GM19043 (cell line): ENCODE results near the gene MYCN.
"Not testable (repeated sequence)": the region's sequence is repeated elsewhere in the genome, so short reads cannot be mapped to it uniquely, and the experiment has no call there.

Experiments
- ATAC-seq: cut with Tn5 transposase; IDR thresholded peaks from one replicate; pipeline ENCODE4 v1.9.1; 2021; ENCODE audit warnings: low read depth; ENCODE audit not compliant: unreplicated experiment

Gene MYCN

GRCh38 chr2:15939854-15940660 lies at the start of gene MYCN:
Gene MYCN (plus strand): TSS chr2:15940550. CDS start chr2:15942065, 1,515 bp downstream.
- ATAC-seq = no peak

- no peak for ATAC-seq
Observed at GRCh38 chr2:15890936-15891905, 49.1 kb upstream of the MYCN start.

GRCh38 chr2:15892151-15892880 lies 48.0 kb upstream of the MYCN start:
- no peak for ATAC-seq

- no peak for ATAC-seq
Observed at GRCh38 chr2:15893085-15893484, 47.3 kb upstream of the MYCN start.

DNA sequence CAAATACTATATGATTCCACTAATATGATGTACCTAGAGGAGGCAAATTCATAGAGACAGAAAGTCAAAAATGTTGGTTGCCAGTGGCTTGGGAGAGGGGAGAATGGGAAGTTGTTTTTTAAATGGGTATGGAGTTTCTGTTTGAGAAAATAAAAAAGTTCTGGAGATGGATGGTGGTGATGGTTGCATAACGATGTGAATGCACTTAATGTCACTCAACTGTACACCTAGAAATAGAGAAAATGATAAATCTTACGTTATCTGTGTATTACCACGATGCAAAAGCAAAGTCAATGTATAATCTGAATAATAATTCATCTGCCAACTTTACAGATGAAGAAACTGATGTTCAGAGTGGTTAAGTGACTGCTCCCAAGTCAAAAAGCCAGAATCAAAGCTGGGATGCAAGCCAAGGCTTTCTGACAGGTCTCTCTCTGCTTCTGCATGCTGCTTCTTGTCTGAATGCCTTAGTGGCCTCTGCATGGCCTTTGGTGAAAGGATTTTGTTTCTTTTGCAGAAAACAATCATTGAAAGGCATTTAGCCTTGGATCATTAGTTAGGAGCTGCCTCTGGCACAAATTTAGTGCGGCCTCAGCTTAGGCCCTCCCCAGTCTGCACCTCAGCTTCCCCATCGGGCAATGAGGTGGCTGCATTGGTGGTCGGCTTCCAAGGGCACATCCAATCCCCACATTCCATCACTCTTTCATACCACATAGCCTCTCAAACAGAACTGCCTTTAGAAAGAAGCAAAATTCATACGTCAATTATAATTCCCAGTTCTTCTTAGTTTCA lies 46.5 kb upstream of the MYCN start:
- ATAC-seq = no peak

DNA sequence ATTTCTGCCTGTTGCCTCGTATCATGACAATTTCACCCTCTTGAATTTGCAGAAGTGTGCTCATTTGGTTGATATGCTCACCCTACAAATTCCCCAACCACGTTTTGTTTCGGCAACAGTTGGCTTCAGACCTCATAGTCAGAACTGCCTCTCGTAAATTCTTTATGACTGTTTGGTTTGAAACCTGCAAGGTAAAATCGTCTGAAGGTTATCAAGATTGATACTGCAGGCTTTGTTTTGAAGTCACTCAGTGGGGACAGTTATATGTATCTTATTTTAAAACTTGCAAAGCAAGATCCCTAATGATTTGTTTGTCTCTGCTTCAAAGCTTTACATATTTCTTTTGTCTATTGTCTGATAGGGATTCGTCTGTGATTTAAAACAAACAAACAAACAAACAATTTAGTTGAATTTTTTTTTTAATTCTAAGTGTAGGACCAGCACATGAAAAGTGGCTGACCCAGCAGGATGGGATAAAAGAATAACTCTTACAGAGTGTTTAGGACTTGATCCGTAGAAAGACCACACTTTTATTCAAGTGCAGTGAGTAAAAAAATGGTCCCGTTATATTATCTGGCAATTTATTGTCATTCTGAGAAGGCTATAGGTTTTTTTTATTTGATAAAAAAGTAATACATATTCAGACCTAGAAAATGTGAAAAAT lies 45.7 kb upstream of the MYCN start:
- ATAC-seq = no peak

GRCh38 chr2:15895615-15896469 lies 44.5 kb upstream of the MYCN start:
- ATAC-seq = no peak

GRCh38 chr2:15896859-15897258 lies 43.5 kb upstream of the MYCN start:
- no peak for ATAC-seq

GRCh38 chr2:15897431-15898098 lies 42.8 kb upstream of the MYCN start:
- no peak for ATAC-seq

GRCh38 chr2:15899327-15899612 lies 41.1 kb upstream of the MYCN start:
- ATAC-seq = no peak

DNA sequence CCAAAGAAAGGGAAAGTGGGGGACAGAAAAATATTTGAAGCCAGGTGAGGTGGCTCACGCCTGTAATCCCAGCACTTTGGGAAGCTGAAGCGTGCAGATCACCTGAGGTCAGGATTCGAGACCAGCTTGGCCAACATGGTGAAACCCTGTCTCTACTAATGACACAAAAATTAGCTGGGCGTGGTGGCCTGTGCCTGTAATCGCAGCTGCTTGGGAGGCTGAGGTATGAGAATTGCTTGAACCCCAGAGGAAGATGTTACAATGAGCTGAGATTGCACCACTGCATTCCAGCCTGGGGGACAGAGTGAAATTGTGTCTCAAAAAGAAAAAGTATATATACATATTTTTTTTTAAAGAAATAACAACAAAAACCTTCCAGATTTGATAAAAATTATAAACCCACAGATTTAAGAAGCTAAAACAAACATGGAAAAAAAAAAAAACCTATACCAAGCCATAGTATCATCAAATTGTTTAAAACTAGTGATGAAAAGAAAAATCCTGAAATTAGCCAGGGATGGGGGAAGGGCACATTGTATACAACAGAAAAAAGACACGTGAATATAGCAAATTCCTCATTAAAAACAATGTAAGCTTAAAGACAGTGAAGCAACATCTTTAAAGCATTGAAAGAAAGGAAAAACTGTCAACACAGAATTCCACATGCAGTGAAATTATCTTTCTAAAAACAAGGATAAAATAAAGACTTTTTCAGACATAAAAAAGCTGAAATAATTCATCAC lies 40.4 kb upstream of the MYCN start:
- ATAC-seq = no peak

DNA sequence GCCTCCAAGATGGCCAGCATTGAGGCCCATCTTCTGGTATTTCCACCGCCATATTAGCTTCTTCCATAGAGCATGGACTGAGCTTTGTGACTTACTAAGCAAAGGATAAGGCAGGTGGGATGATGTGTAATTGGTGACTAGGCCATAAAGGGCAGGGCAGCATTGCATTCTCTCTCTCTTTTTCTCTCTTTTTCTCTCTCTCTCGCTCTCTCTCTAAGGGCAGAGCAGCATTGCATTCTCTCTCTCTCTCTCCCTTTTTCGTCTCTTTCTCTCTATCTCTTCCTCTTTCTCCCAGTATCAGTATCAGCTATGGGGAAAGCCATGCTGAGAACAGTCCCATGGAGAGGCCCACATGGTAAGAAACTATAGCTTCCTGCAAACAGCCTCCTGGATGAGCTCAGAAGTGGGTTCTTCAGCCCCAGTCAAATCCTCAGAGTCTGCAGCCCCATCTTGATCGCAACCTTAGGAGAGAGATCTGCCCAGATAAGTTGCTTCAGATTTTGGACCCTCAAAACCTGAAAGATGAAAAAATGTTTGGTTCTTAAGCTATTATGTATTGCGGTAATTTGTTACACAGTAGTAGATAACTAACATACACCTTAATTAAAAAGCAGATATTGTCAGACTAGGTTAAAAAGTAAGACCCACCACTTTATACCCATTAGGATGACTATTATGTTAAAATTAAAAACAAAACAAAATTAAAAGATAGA lies 39.1 kb upstream of the MYCN start:
- no peak for ATAC-seq

GRCh38 chr2:15901808-15902130 lies 38.6 kb upstream of the MYCN start:
- no peak for ATAC-seq

DNA sequence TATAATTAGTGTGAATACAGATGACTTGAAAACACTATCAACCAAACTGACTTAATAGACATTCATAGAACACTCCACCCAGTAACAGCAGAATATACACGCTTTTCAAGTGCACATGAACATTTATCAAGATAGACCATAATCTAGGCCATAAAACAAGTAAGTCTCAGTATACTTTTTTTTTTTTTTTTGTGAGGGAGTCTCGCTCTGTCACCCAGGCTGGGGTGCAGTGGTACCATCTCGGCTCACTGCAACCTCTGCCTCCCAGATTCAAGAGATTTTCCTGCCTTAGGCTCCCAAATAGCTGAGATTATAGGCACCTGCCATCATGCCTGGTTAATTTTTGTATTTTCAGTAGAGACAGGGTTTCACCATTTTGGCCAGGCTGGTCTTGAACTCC lies 36.4 kb upstream of the MYCN start:
- ATAC-seq = not testable (repeated sequence)

DNA sequence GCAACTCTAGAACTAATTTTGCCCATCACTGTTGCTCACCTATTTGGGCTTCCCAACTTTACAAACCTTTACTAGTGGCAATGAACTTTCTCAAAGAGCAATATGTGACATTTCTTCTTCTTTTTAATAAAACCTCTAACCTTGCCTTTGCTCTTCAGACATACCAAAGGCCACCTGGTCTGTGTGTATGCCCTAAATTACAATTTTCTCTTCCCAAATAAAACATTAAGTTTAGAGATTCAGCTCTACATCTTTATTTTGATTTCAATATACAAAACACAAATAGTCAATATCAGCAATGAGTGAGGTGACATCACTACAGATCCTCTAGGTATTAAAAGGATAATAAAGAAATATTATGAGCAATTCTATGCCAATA lies 35.1 kb upstream of the MYCN start:
- no peak for ATAC-seq

- ATAC-seq = no peak
Observed at GRCh38 chr2:15905986-15906491, 34.3 kb upstream of the MYCN start.

DNA sequence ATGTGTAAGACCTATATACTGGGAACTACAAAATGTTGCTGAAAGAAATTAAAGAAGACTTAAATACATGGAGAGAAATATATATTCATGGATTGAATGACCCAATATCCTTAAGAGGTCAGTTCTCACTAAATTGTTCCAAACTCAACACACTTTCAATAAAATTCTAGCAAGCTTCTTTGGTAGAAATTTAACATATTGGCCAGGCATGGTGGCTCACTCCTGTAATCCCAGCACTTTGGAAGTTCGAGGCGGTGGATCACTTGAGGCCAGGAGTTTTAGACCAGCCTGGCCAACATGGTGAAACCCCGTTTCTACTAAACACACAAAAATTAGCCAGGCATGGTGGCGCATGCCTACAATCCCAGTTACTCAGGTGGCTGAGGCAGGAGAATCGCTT lies 33.6 kb upstream of the MYCN start:
- no peak for ATAC-seq
